Stomach (tissue), 9 donors: ENCODE data around the gene ARL6IP5. TPM values are rescaled to one million over a fixed set of nuclear protein-coding genes. Genes with fewer than 3 reads are reported as not detected.

ENCODE experiments used
- DNase-seq, 2 donors: peaks; one replicate each; pipeline versions ENCODE4 v3.0.0 to v3.0.0-alpha.2; 2013 to 2019
- H3K27ac ChIP-seq, 5 donors: fragments of 200-600 bp in 4 of 5; sonication (generic) in 4 of 5; one replicate each; pipeline ENCODE4 v1.5.1; 2013 to 2019; ENCODE audit warnings: mild to moderate bottlenecking in 1 of 5, moderate library complexity in 1 of 5
- H3K27me3 ChIP-seq, 3 donors: fragments of 200-600 bp; sonication (generic); one replicate each; pipeline ENCODE4 v1.5.1; 2017 to 2019; ENCODE audit warnings: mixed run types in 1 of 3
- H3K36me3 ChIP-seq, 4 donors: fragments of 200-600 bp; sonication (generic); 1 replicate in 3 of 4; 2 replicates in 1 of 4; pipeline ENCODE4 v1.5.1; 2016 to 2019
- H3K4me1 ChIP-seq, 4 donors: fragments of 200-600 bp; sonication (generic); one replicate each; pipeline ENCODE4 v1.5.1; 2016 to 2019
- H3K4me3 ChIP-seq, 4 donors: fragments of 200-600 bp; sonication (generic) in 3 of 4; one replicate each; pipeline ENCODE4 v1.5.1; 2016 to 2019; ENCODE audit warnings: mild to moderate bottlenecking in 1 of 4
- H3K9me3 ChIP-seq, 4 donors: fragments of 200-600 bp; sonication (generic); one replicate each; pipeline ENCODE4 v1.5.1; 2016 to 2019
- CTCF ChIP-seq, 7 experiments: fragments of 450-650 bp in 4 of 7; fragments of 200-600 bp in 3 of 7; sonication (generic) in 3 of 7; IDR thresholded peaks; one replicate each; pipeline ENCODE4 v1.5.1; 2016 to 2019; ENCODE audit warnings: antibody characterized with exemption in 7 of 7, control low read depth in 2 of 7, mild to moderate bottlenecking in 1 of 7
- EP300 ChIP-seq: sonication (generic); formaldehyde crosslinking; IDR thresholded peaks from one replicate; pipeline ENCODE4 v1.6.1; 2017; ENCODE audit warnings: antibody characterized with exemption
- POLR2A ChIP-seq, 4 donors: fragments of 450-650 bp; IDR thresholded peaks; one replicate each; pipeline ENCODE4 v1.6.1; 2016; ENCODE audit warnings: antibody characterized with exemption in 4 of 4, control low read depth in 2 of 4, mild to moderate bottlenecking in 1 of 4, moderate library complexity in 1 of 4
- POLR2AphosphoS5 ChIP-seq, 3 donors: sonication (generic); formaldehyde crosslinking; IDR thresholded peaks; one replicate each; pipeline ENCODE4 v1.6.1; 2016; ENCODE audit warnings: antibody characterized with exemption in 3 of 3
- WGBS, 5 donors: extraction: QIAGEN DNeasy Blood & Tissue Kit in 3 of 5; methylation state at CpG; one replicate each; pipeline versions ENCODE4 v1.1.5 to v1.1.7; 2013 to 2018; 5-methylcytosine and 5-hydroxymethylcytosine counted together
- intact Hi-C: fragments of 100-400 bp; cut with DNase I; formaldehyde crosslinking; loops from one replicate; pipeline ENCODE4 v1.15.1; 2023; ENCODE audit warnings: low total_unique reads
- polyA plus RNA-seq, 3 donors: library from polyadenylated mRNA; stranded (reverse); fragments of 200-250 nt; gene quantifications; one replicate each; pipeline ENCODE4 v1.2.3, GENCODE V29; 2013
- small RNA-seq, 4 donors: library from RNA; depleted of rRNA; stranded (forward); fragments of <200 nt; gene quantifications; one replicate each; pipeline ENCODE3, GENCODE V24; 2016
- total RNA-seq, 5 donors: library from RNA; depleted of rRNA; stranded (reverse); fragments of >200 nt; gene quantifications; one replicate each; pipeline versions ENCODE4 v1.1.0 to v1.2.3, GENCODE V29; 2014 to 2016
- donor health status: healthy with polysubstance abuse.
- donor health status: Bipolar disorder and iron deficiency.
- donor health status: healthy.

Gene ARL6IP5
- total and polyA plus RNA-seq, 8 donors = 13.4 to 74.2 (median 49.1) TPM

GRCh38 chr3:69144631-69145245, 60.0 kb downstream of the ARL6IP5 start:
- intact Hi-C loops = no loop called here
- DNase-seq = no peak
- H3K27ac ChIP-seq = no peak overlapping the region
- H3K27me3 ChIP-seq = no peaks in the 10 kb centered on the region
- TF ChIP-seq POLR2AphosphoS5 (IDR thresholded peaks at IDR 0.05) (no peak), CTCF (IDR thresholded peaks at IDR 0.05) (no peak), POLR2A (IDR thresholded peaks at IDR 0.05) (no peak), EP300 (no peak)
- no peaks in the 10 kb centered on the region for H3K36me3 ChIP-seq
- H3K4me1 ChIP-seq = no peaks in the 10 kb centered on the region
- 61 to 80% (median 69%) methylated on average over 3 of the region's 3 CpGs for WGBS, 5 donors
- H3K4me3 ChIP-seq = no peak overlapping the region
- no peaks in the 10 kb centered on the region for H3K9me3 ChIP-seq

GRCh38 chr3:69145688-69146087, 61.0 kb downstream of the ARL6IP5 start:
- H3K36me3 ChIP-seq = no peaks in the 10 kb centered on the region
- DNase-seq = no peak

GRCh38 chr3:69149586-69149985, 64.8 kb downstream of the ARL6IP5 start:
- Histone ChIP-seq H3K36me3 (no peaks in the 10 kb centered on the region), H3K27me3 (peaks cover 0 to 5% (median 0%) of the 10 kb centered on the region in 3 donors), H3K9me3 (no peaks in the 10 kb centered on the region), H3K4me3 (no peak overlapping the region), H3K27ac (no peak overlapping the region), H3K4me1 (no peaks in the 10 kb centered on the region)
- intact Hi-C loops = no loop called here
- TF ChIP-seq POLR2AphosphoS5 (IDR thresholded peaks at IDR 0.05) (no peak), POLR2A (IDR thresholded peaks at IDR 0.05) (no peak), CTCF (IDR thresholded peaks at IDR 0.05) (no peak), EP300 (no peak)
- no peak for DNase-seq
- WGBS, 5 donors = 86 to 93% (median 89%) methylated on average over 3 of the region's 3 CpGs

More at GRCh38 chr3:69145688-69146087, 61.0 kb downstream of the ARL6IP5 start:
- Histone ChIP-seq H3K27ac (no peak overlapping the region), H3K4me3 (no peak overlapping the region), H3K27me3 (no peaks in the 10 kb centered on the region), H3K9me3 (no peaks in the 10 kb centered on the region), H3K4me1 (no peaks in the 10 kb centered on the region)
- intact Hi-C loops = no loop called here
- TF ChIP-seq POLR2A (IDR thresholded peaks at IDR 0.05) (no peak), CTCF (IDR thresholded peaks at IDR 0.05) (no peak), POLR2AphosphoS5 (IDR thresholded peaks at IDR 0.05) (no peak), EP300 (no peak)

Small RNA genes within 50 kb of the gene (small RNA-seq; reads per million reads assigned to genes)
- gene MIR3136 = 0 to 0.20 (median 0) reads per million in 4 donors

Other genes starting within 250 kb of the ARL6IP5 start
- 10 to 100 TPM in 1 of 5 donors, 1 to 10 TPM in 2, not detected in 2; 1.8 to 30.9 (median 4.0) TPM for gene TAFA4, start 152.4 kb upstream of the ARL6IP5 start, total RNA-seq
- gene TAFA4, start 152.4 kb upstream of the ARL6IP5 start, polyA plus RNA-seq = under 1 TPM in 2 of 3 donors, not detected in 1; 0.19 to 0.61 TPM
- 10 to 100 TPM in 4 of 5 donors, 1 to 10 TPM in 1; 4.6 to 80.5 (median 44.2) TPM for gene EOGT, start 71.3 kb upstream of the ARL6IP5 start, total RNA-seq
- 10 to 100 TPM in 1 of 3 donors, 1 to 10 TPM in 2; 7.1 to 17.4 (median 7.2) TPM for gene EOGT, start 71.3 kb upstream of the ARL6IP5 start, polyA plus RNA-seq
- gene TMF1, start 32.6 kb upstream of the ARL6IP5 start, total RNA-seq = 10 to 100 TPM; 12.2 to 53.8 (median 33.6) TPM
- gene TMF1, start 32.6 kb upstream of the ARL6IP5 start, polyA plus RNA-seq = 1 to 10 TPM; 6.0 to 7.5 (median 6.3) TPM
- gene UBA3, start 4.6 kb upstream of the ARL6IP5 start, total RNA-seq = 10 to 100 TPM; 44.3 to 99.3 (median 64.6) TPM
- gene UBA3, start 4.6 kb upstream of the ARL6IP5 start, polyA plus RNA-seq = 10 to 100 TPM; 33.4 to 34.4 (median 33.5) TPM
- 1 to 10 TPM in 1 of 5 donors, under 1 TPM in 1, not detected in 3; 0.18 to 4.9 TPM for gene LMOD3, start 37.7 kb downstream of the ARL6IP5 start, total RNA-seq
- gene LMOD3, start 37.7 kb downstream of the ARL6IP5 start, polyA plus RNA-seq = under 1 TPM in 2 of 3 donors, not detected in 1; 0.18 to 0.31 TPM